ENCODE measurements around the gene RABEPK.
"Not testable (repeated sequence)": the region's sequence is repeated elsewhere in the genome, so short reads cannot be mapped to it uniquely, and the experiment has no call there.

The RABEPK gene, protein sequence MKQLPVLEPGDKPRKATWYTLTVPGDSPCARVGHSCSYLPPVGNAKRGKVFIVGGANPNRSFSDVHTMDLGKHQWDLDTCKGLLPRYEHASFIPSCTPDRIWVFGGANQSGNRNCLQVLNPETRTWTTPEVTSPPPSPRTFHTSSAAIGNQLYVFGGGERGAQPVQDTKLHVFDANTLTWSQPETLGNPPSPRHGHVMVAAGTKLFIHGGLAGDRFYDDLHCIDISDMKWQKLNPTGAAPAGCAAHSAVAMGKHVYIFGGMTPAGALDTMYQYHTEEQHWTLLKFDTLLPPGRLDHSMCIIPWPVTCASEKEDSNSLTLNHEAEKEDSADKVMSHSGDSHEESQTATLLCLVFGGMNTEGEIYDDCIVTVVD
- 9.2 to 11.8 (median 10.4) reads per million in 3 donors for total RNA-seq

GRCh38 chr9:125200216-125201047, at the start of gene RABEPK:
TSS of gene RABEPK (plus strand) at chr9:125200542. CDS start at chr9:125203014, 2,472 bp downstream.
- peaks cover 6% of the 10 kb centered on the region for H3K36me3 ChIP-seq (ENCODE audit: control insufficient read depth, insufficient read depth, low read length)
- peak within 1 kb of the TSS; percentile 99 for H3K4me3 ChIP-seq (ENCODE audit: insufficient read depth, low read depth, low read length, poor library complexity, severe bottlenecking)
- H3K27ac ChIP-seq (ENCODE audit: insufficient read depth, low read length, poor library complexity, severe bottlenecking): peak within 1 kb of the TSS; percentile 92
- H3K27me3 ChIP-seq (replicated peaks; ENCODE audit: control insufficient read depth, insufficient read depth, low read length, poor library complexity, severe bottlenecking): no peaks in the 10 kb centered on the region
- no peaks in the 10 kb centered on the region for H3K9me3 ChIP-seq (ENCODE audit: control insufficient read depth, low read length)
- peaks cover 20% of the 10 kb centered on the region for H3K4me1 ChIP-seq (ENCODE audit: control insufficient read depth, insufficient read depth, low read length, poor library complexity, severe bottlenecking)
- DNase-seq: peak; percentile 77 to 84 (median 80)

DNA sequence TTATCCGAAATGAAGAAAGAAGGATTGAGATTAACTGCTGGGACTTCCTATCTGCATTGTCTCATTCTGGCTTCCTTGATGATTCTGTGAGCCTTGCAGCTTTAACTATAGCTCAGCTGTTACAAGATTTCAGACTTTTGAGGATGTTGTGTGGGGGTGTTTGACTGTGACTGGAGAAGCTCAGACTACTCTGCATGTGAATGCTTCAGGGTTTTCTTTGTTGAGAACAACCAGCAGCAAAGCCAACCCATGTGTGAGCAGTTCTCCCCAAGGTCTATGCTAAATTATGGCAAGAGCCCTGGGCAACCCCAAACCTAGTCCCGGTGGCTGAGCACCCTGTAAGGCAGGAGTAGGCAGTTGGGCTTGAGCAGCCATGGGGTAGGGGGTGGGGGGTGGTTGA, 48.6 kb upstream of the RABEPK start:
- Histone ChIP-seq H3K27ac (ENCODE audit: insufficient read depth, low read length, poor library complexity, severe bottlenecking) (no peak overlapping the region), H3K27me3 (replicated peaks; ENCODE audit: control insufficient read depth, insufficient read depth, low read length, poor library complexity, severe bottlenecking) (no peaks in the 10 kb centered on the region), H3K4me1 (ENCODE audit: control insufficient read depth, insufficient read depth, low read length, poor library complexity, severe bottlenecking) (peaks cover 2% of the 10 kb centered on the region), H3K4me3 (ENCODE audit: insufficient read depth, low read depth, low read length, poor library complexity, severe bottlenecking) (no peak overlapping the region), H3K36me3 (ENCODE audit: control insufficient read depth, insufficient read depth, low read length) (peaks cover 52% of the 10 kb centered on the region), H3K9me3 (ENCODE audit: control insufficient read depth, low read length) (no peaks in the 10 kb centered on the region)
- no peak for DNase-seq

GRCh38 chr9:125153712-125154367, 46.5 kb upstream of the RABEPK start:
- peaks cover 2% of the 10 kb centered on the region for H3K4me1 ChIP-seq (ENCODE audit: control insufficient read depth, insufficient read depth, low read length, poor library complexity, severe bottlenecking)
- H3K27ac ChIP-seq (ENCODE audit: insufficient read depth, low read length, poor library complexity, severe bottlenecking): no peak overlapping the region
- H3K36me3 ChIP-seq (ENCODE audit: control insufficient read depth, insufficient read depth, low read length): peaks cover 58% of the 10 kb centered on the region
- DNase-seq: no peak
- H3K27me3 ChIP-seq (replicated peaks; ENCODE audit: control insufficient read depth, insufficient read depth, low read length, poor library complexity, severe bottlenecking): no peaks in the 10 kb centered on the region
- H3K4me3 ChIP-seq (ENCODE audit: insufficient read depth, low read depth, low read length, poor library complexity, severe bottlenecking): no peak overlapping the region
- no peaks in the 10 kb centered on the region for H3K9me3 ChIP-seq (ENCODE audit: control insufficient read depth, low read length)

DNA sequence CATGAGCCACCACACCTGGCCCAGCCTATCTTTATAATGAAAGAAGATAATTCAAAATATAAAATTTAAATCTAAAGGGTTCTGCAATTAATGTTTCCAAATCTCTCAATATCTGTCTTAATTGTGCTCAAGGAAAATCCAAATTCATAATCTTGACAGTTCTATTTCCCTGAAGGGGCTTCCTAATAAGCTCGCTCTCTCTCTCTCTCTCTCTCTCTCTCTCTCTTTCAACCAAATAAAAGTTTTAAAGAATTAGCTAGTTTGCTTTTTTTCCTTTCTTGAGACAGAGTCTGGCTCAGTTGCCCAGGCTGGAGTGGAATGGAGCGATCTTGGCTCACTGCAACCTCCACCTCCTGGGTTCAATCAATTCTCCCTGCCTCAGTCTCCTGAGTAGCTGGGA, 43.8 kb upstream of the RABEPK start:
- Histone ChIP-seq H3K9me3 (ENCODE audit: control insufficient read depth, low read length) (no peaks in the 10 kb centered on the region), H3K4me1 (ENCODE audit: control insufficient read depth, insufficient read depth, low read length, poor library complexity, severe bottlenecking) (no peaks in the 10 kb centered on the region), H3K27me3 (replicated peaks; ENCODE audit: control insufficient read depth, insufficient read depth, low read length, poor library complexity, severe bottlenecking) (no peaks in the 10 kb centered on the region), H3K4me3 (ENCODE audit: insufficient read depth, low read depth, low read length, poor library complexity, severe bottlenecking) (no peak overlapping the region), H3K36me3 (ENCODE audit: control insufficient read depth, insufficient read depth, low read length) (peaks cover 37% of the 10 kb centered on the region), H3K27ac (ENCODE audit: insufficient read depth, low read length, poor library complexity, severe bottlenecking) (no peak overlapping the region)
- no peak for DNase-seq

DNA sequence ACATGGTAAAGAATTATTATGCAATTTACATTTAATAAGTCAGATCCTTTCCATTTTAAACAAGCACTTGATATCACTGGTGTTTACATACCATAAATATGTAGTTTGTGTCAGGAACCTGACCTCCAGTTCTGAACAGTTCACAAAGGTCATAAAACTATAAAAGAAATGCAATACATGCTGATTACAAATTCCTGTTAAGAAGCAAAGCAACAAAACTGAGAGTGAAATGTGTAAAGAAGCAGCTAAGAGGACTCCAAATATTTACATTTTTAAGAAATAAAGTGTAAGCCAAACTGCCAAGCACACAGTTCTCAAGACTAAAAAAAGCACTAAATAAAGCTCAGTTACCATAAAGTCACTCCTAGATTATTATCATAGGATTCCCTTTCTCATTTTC, 39.6 kb upstream of the RABEPK start:
- Histone ChIP-seq H3K27me3 (replicated peaks; ENCODE audit: control insufficient read depth, insufficient read depth, low read length, poor library complexity, severe bottlenecking) (no peaks in the 10 kb centered on the region), H3K4me3 (ENCODE audit: insufficient read depth, low read depth, low read length, poor library complexity, severe bottlenecking) (no peak overlapping the region), H3K9me3 (ENCODE audit: control insufficient read depth, low read length) (no peaks in the 10 kb centered on the region), H3K4me1 (ENCODE audit: control insufficient read depth, insufficient read depth, low read length, poor library complexity, severe bottlenecking) (no peaks in the 10 kb centered on the region), H3K27ac (ENCODE audit: insufficient read depth, low read length, poor library complexity, severe bottlenecking) (no peak overlapping the region), H3K36me3 (ENCODE audit: control insufficient read depth, insufficient read depth, low read length) (peaks cover 11% of the 10 kb centered on the region)
- no peak for DNase-seq

GRCh38 chr9:125161284-125161918, 38.9 kb upstream of the RABEPK start:
- DNase-seq: no peak
- H3K4me1 ChIP-seq (ENCODE audit: control insufficient read depth, insufficient read depth, low read length, poor library complexity, severe bottlenecking): no peaks in the 10 kb centered on the region
- no peaks in the 10 kb centered on the region for H3K9me3 ChIP-seq (ENCODE audit: control insufficient read depth, low read length)
- no peak overlapping the region for H3K27ac ChIP-seq (ENCODE audit: insufficient read depth, low read length, poor library complexity, severe bottlenecking)
- no peaks in the 10 kb centered on the region for H3K27me3 ChIP-seq (replicated peaks; ENCODE audit: control insufficient read depth, insufficient read depth, low read length, poor library complexity, severe bottlenecking)
- no peak overlapping the region for H3K4me3 ChIP-seq (ENCODE audit: insufficient read depth, low read depth, low read length, poor library complexity, severe bottlenecking)
- peaks cover 17% of the 10 kb centered on the region for H3K36me3 ChIP-seq (ENCODE audit: control insufficient read depth, insufficient read depth, low read length)

GRCh38 chr9:125162891-125163290, 37.5 kb upstream of the RABEPK start:
- H3K4me1 ChIP-seq (ENCODE audit: control insufficient read depth, insufficient read depth, low read length, poor library complexity, severe bottlenecking); H3K36me3 ChIP-seq (ENCODE audit: control insufficient read depth, insufficient read depth, low read length); H3K9me3 ChIP-seq (ENCODE audit: control insufficient read depth, low read length); H3K27me3 ChIP-seq (replicated peaks; ENCODE audit: control insufficient read depth, insufficient read depth, low read length, poor library complexity, severe bottlenecking); H3K4me3 ChIP-seq (ENCODE audit: insufficient read depth, low read depth, low read length, poor library complexity, severe bottlenecking); H3K27ac ChIP-seq (ENCODE audit: insufficient read depth, low read length, poor library complexity, severe bottlenecking); DNase-seq: not testable (repeated sequence)

DNA sequence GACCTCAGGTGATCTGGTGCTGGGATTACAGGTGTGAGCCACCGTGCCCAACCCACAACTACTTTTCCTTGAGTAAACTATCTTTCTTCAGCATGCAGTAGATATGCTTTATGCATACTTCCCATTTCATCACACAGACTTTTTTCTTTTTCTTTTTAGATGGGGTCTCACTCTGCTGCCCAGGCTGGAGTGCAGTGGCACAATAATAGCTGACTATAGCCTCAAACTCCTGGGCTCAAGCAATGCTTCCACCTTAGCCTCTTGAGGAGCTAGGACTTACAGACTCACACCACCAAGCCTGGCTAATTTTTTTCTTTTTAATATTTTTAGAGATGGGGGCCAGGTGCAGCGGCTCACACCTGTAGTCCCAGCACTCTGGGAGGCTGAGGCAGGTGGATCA, 33.6 kb upstream of the RABEPK start:
- H3K27ac ChIP-seq (ENCODE audit: insufficient read depth, low read length, poor library complexity, severe bottlenecking): no peak overlapping the region
- no peak overlapping the region for H3K4me3 ChIP-seq (ENCODE audit: insufficient read depth, low read depth, low read length, poor library complexity, severe bottlenecking)
- DNase-seq: no peak
- no peaks in the 10 kb centered on the region for H3K27me3 ChIP-seq (replicated peaks; ENCODE audit: control insufficient read depth, insufficient read depth, low read length, poor library complexity, severe bottlenecking)
- peaks cover 21% of the 10 kb centered on the region for H3K36me3 ChIP-seq (ENCODE audit: control insufficient read depth, insufficient read depth, low read length)
- H3K4me1 ChIP-seq (ENCODE audit: control insufficient read depth, insufficient read depth, low read length, poor library complexity, severe bottlenecking): no peaks in the 10 kb centered on the region
- no peaks in the 10 kb centered on the region for H3K9me3 ChIP-seq (ENCODE audit: control insufficient read depth, low read length)

DNA sequence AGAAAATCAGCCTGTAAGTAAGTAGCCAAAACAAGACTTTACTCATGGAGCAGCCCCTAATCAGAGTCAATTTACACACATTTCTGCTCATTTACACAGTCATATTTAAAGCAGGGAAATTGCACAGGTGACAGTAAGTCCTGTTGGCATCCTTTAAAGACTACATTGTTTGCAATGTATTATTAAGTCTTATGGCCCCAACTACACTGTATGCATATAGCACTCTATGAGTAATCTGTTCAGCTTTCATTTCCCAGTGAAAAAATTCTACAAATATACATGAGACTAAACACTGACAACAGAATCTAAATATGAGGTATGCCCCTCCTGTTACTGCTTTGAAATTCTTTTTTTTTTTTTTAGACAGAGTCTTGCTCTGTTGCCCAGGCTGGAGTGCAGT, 30.4 kb upstream of the RABEPK start:
- DNase-seq: no peak
- Histone ChIP-seq H3K9me3 (ENCODE audit: control insufficient read depth, low read length) (no peaks in the 10 kb centered on the region), H3K27ac (ENCODE audit: insufficient read depth, low read length, poor library complexity, severe bottlenecking) (no peak overlapping the region), H3K36me3 (ENCODE audit: control insufficient read depth, insufficient read depth, low read length) (peaks cover 21% of the 10 kb centered on the region), H3K4me3 (ENCODE audit: insufficient read depth, low read depth, low read length, poor library complexity, severe bottlenecking) (no peak overlapping the region), H3K27me3 (replicated peaks; ENCODE audit: control insufficient read depth, insufficient read depth, low read length, poor library complexity, severe bottlenecking) (no peaks in the 10 kb centered on the region), H3K4me1 (ENCODE audit: control insufficient read depth, insufficient read depth, low read length, poor library complexity, severe bottlenecking) (peaks cover 8% of the 10 kb centered on the region)
